HCT116 (cell line): ENCODE measurements around the gene ELFN1. TPM values are rescaled to one million over a fixed set of nuclear protein-coding genes. Genes with fewer than 3 reads are reported as not detected.

ENCODE experiments used
- ATAC-seq: fragments of 200-7000 bp; cut with Tn5 transposase; 2 replicates; pipeline ENCODE4 v1.9.1; 2020; ENCODE audit warnings: mild to moderate bottlenecking, moderate library complexity
- BruUV-seq: library from RNA; stranded (reverse); fragments of 400-500 nt; replicated peaks from 2 replicates; lab custom pipeline; 2021; lab: Mats Ljungman, UMichigan
- CTCF ChIA-PET: fragments of 300-600 bp; sonication (Branson Sonifier 250); formaldehyde crosslinking; loops from one replicate; lab custom pipeline; 2021; ENCODE audit warnings: antibody characterized with exemption; lab: Charles Lee
- POLR2A ChIA-PET: fragments of 300-600, 350-600 bp; sonication (Branson Sonifier 250); formaldehyde crosslinking; loops from one replicate; lab custom pipeline; 2021; ENCODE audit warnings: antibody characterized with exemption; lab: Charles Lee
- RAD21 ChIA-PET, 2 experiments: fragments of 300-600 bp; sonication (Branson Sonifier 250); formaldehyde crosslinking; loops; one replicate each; lab custom pipeline; 2023; ENCODE audit warnings: low total read pairs in 2 of 2; ENCODE audit not compliant: uncharacterized antibody in 2 of 2, unreplicated experiment in 2 of 2, low non-redundant PET in 1 of 2; lab: Charles Lee
- DNase-seq: peaks from one replicate; pipeline ENCODE4 v3.0.0-alpha.2; 2010; ENCODE audit warnings: low read depth, low spot score
- H2AFZ ChIP-seq: fragments of 200-600 bp; shearing (Covaris generic), sonication (generic); 2 replicates; pipeline ENCODE4 v1.6.1; 2017; ENCODE audit warnings: low read depth, mixed run types, mixed read lengths, antibody characterized with exemption, low read length; ENCODE audit not compliant: poor library complexity, severe bottlenecking
- H3K27ac ChIP-seq: 2 replicates; pipeline ENCODE4 v1.5.1; 2012; ENCODE audit warnings: low read depth, low read length
- H3K27me3 ChIP-seq: fragments of 200-600 bp; sonication (generic); 2 replicates; pipeline ENCODE4 v1.6.1; 2016; ENCODE audit warnings: mixed run types, low read length, mixed read lengths; ENCODE audit not compliant: insufficient read depth
- H3K36me3 ChIP-seq, 2 experiments: fragments of 200-500 bp in 1 of 2; fragments of 200-600 bp in 1 of 2; sonication (Bioruptor generic) in 1 of 2; sonication (generic) in 1 of 2; 2 replicates each; pipeline versions ENCODE4 v1.5.1 to v1.6.1; 2014 to 2016; ENCODE audit warnings: low read length in 2 of 2, inconsistent platforms in 1 of 2, mixed read lengths in 1 of 2, mixed run types in 1 of 2; ENCODE audit not compliant: insufficient read depth in 2 of 2, control insufficient read depth in 1 of 2
- H3K4me1 ChIP-seq, 2 experiments: fragments of 200-600 bp in 1 of 2; sonication (generic) in 1 of 2; 2 replicates each; pipeline versions ENCODE4 v1.5.1 to v1.6.1; 2012 to 2017; ENCODE audit warnings: low read length in 2 of 2, inconsistent platforms in 1 of 2, mild to moderate bottlenecking in 1 of 2, mixed read lengths in 1 of 2, mixed run types in 1 of 2, moderate library complexity in 1 of 2; ENCODE audit not compliant: insufficient read depth in 2 of 2, control insufficient read depth in 1 of 2
- H3K4me2 ChIP-seq: fragments of 200-600 bp; sonication (generic); 2 replicates; pipeline ENCODE4 v1.6.1; 2017; ENCODE audit warnings: mixed run types, low read length, mixed read lengths
- H3K4me3 ChIP-seq, 2 experiments: fragments of 200-600 bp in 1 of 2; sonication (generic) in 1 of 2; replicated peaks in 1 of 2; 2 replicates each; pipeline ENCODE4 v1.5.1; 2011 to 2016; ENCODE audit warnings: low read length in 2 of 2, control low read depth in 1 of 2, low read depth in 1 of 2, mild to moderate bottlenecking in 1 of 2, mixed read lengths in 1 of 2, mixed run types in 1 of 2
- H3K79me2 ChIP-seq: fragments of 200-600 bp; sonication (generic); 2 replicates; pipeline ENCODE4 v1.6.1; 2017; ENCODE audit warnings: mild to moderate bottlenecking, mixed run types, low read length, moderate library complexity, mixed read lengths; ENCODE audit not compliant: insufficient read depth
- H3K9ac ChIP-seq: fragments of 200-600 bp; sonication (generic); 2 replicates; pipeline ENCODE4 v1.6.1; 2016; ENCODE audit warnings: low read length, mixed read lengths
- H3K9me2 ChIP-seq: fragments of 200-600 bp; sonication (generic), shearing (Covaris generic); 2 replicates; pipeline ENCODE4 v1.6.1; 2017; ENCODE audit warnings: mixed run types, mild to moderate bottlenecking, moderate library complexity; ENCODE audit not compliant: insufficient read depth
- H3K9me3 ChIP-seq, 2 experiments: fragments of 200-500 bp in 1 of 2; fragments of 200-600 bp in 1 of 2; sonication (Bioruptor generic) in 1 of 2; sonication (generic) in 1 of 2; 2 replicates each; pipeline ENCODE4 v1.6.1; 2014 to 2017; ENCODE audit warnings: low read length in 2 of 2, mixed read lengths in 2 of 2, inconsistent platforms in 1 of 2, low read depth in 1 of 2, mild to moderate bottlenecking in 1 of 2, mixed run types in 1 of 2, moderate library complexity in 1 of 2; ENCODE audit not compliant: control insufficient read depth in 1 of 2, insufficient read depth in 1 of 2
- H4K20me1 ChIP-seq: fragments of 200-600 bp; sonication (generic), shearing (Covaris generic); 2 replicates; pipeline ENCODE4 v1.6.1; 2017; ENCODE audit warnings: mixed run types, mild to moderate bottlenecking, moderate library complexity; ENCODE audit not compliant: insufficient read depth
- CBX3 ChIP-seq: IDR thresholded peaks from 2 replicates; pipeline ENCODE4 v1.6.1; 2012; ENCODE audit warnings: low read depth
- CTCF ChIP-seq, 3 experiments: fragments of 200-600 bp in 1 of 3; sonication (generic) in 1 of 3; IDR thresholded peaks in 2 of 3; conservative IDR thresholded peaks in 1 of 3; 2 replicates each; pipeline ENCODE4 v1.5.1; 2012 to 2017; ENCODE audit warnings: low read depth in 2 of 3, low read length in 2 of 3, antibody characterized with exemption in 1 of 3, borderline replicate concordance in 1 of 3, control low read depth in 1 of 3, mild to moderate bottlenecking in 1 of 3, mixed read lengths in 1 of 3, mixed run types in 1 of 3, moderate library complexity in 1 of 3; ENCODE audit not compliant: insufficient read depth in 1 of 3
- EGR1 ChIP-seq: IDR thresholded peaks from 2 replicates; pipeline ENCODE4 v1.6.1; 2012; ENCODE audit warnings: low read depth
- ELF1 ChIP-seq: IDR thresholded peaks from 2 replicates; pipeline ENCODE4 v1.6.1; 2012; ENCODE audit warnings: low read depth, borderline replicate concordance
- EZH2 ChIP-seq: fragments of 200-600 bp; sonication (generic); IDR thresholded peaks from 2 replicates; pipeline ENCODE4 v1.6.1; 2017; ENCODE audit warnings: antibody characterized with exemption, mixed run types
- FOSL1 ChIP-seq: IDR thresholded peaks from 2 replicates; pipeline ENCODE4 v1.6.1; 2012; ENCODE audit warnings: low read depth
- JUND ChIP-seq: IDR thresholded peaks from 2 replicates; pipeline ENCODE4 v1.6.1; 2012
- RAD21 ChIP-seq: IDR thresholded peaks from 2 replicates; pipeline ENCODE4 v1.6.1; 2012; ENCODE audit warnings: low read depth, mild to moderate bottlenecking
- REST ChIP-seq: IDR thresholded peaks from 2 replicates; pipeline ENCODE4 v1.6.1; 2012; ENCODE audit warnings: low read depth
- SRF ChIP-seq: IDR thresholded peaks from 2 replicates; pipeline ENCODE4 v1.6.1; 2012; ENCODE audit warnings: low read depth
- TCF7L2 ChIP-seq: IDR thresholded peaks from 2 replicates; pipeline ENCODE4 v1.7.0; 2011; ENCODE audit warnings: borderline replicate concordance, inconsistent platforms; ENCODE audit not compliant: insufficient read depth, insufficient read length; ENCODE audit errors: extremely low read depth
- ZBTB33 ChIP-seq: IDR thresholded peaks from 2 replicates; pipeline ENCODE4 v1.6.1; 2011; ENCODE audit warnings: mild to moderate bottlenecking, low read length, moderate library complexity; ENCODE audit not compliant: insufficient replicate concordance; ENCODE audit errors: extremely low read depth
- intact Hi-C: fragments of 100-400 bp; cut with micrococcal nuclease; formaldehyde crosslinking; loops from 2 replicates; pipeline ENCODE4 v1.10.0; 2022
- total RNA-seq: library from RNA; stranded (reverse); gene quantifications from one replicate; pipeline ENCODE4 v1.2.1, GENCODE V29; 2021; ENCODE audit not compliant: unreplicated experiment

Gene ELFN1
- total RNA-seq, 1 experiment from 2014 or later = 4.4 TPM

- Histone ChIP-seq H3K9ac (no peak overlapping the region), H3K4me3 (no peak overlapping the region)
- intact Hi-C loops = no loop called here
- BruUV-seq = no TSS peak
- TF ChIP-seq JUND = no peak
- no peak for TF ChIP-seq CBX3
- TF ChIP-seq REST = no peak
- no peak for TF ChIP-seq TCF7L2
- no peak for TF ChIP-seq SRF
- TF ChIP-seq RAD21 = no peak
- no peak for TF ChIP-seq ELF1
- no peak for TF ChIP-seq EZH2
- no peak for TF ChIP-seq ZBTB33
- no peak for TF ChIP-seq CTCF (IDR thresholded peaks at IDR 0.05 in 2 of 3, conservative IDR thresholded peaks at IDR 0.05 in 1 of 3; ENCODE audit: borderline replicate concordance in 1 of 3, insufficient read depth in 1 of 3, low read depth in 2 of 3, low read length in 2 of 3)
- TF ChIP-seq FOSL1 = no peak
- no peak for TF ChIP-seq EGR1
- TF ChIP-seq, all 23 proteins: peak for 0
- no peaks in the 10 kb centered on the region for H3K27me3 ChIP-seq
- no peaks in the 10 kb centered on the region for H4K20me1 ChIP-seq
- RAD21 ChIA-PET = no interaction called here
- no peak overlapping the region for H2AFZ ChIP-seq
- no peak overlapping the region for H3K4me2 ChIP-seq
- H3K36me3 ChIP-seq = no peaks in the 10 kb centered on the region
- POLR2A ChIA-PET = no interaction called here
- CTCF ChIA-PET = no interaction called here
- no peak overlapping the region for H3K27ac ChIP-seq
- no peaks in the 10 kb centered on the region for H3K9me2 ChIP-seq
- ATAC-seq (no peak), DNase-seq (no peak)
- no peaks in the 10 kb centered on the region for H3K4me1 ChIP-seq
- no peaks in the 10 kb centered on the region for H3K9me3 ChIP-seq
- no peaks in the 10 kb centered on the region for H3K79me2 ChIP-seq
These were observed 967 bp downstream of the ELFN1 start for GRCh38 chr7:1670894-1671593.
